Duodenal mucosa (tissue), 2 donors: ENCODE results near the gene IGFN1.

Experiments
- H3K27ac ChIP-seq: one replicate; pipeline ENCODE4 v1.7.0; 2013; ENCODE audit warnings: low read depth, low read length
- H3K27me3 ChIP-seq, 2 donors: one replicate each; pipeline ENCODE4 v1.7.0; 2013; ENCODE audit warnings: low read length in 2 of 2, control low read depth in 1 of 2; ENCODE audit not compliant: insufficient read depth in 2 of 2, control insufficient read depth in 1 of 2
- H3K36me3 ChIP-seq, 2 donors: one replicate each; pipeline ENCODE4 v1.7.0; 2013; ENCODE audit warnings: low read length in 2 of 2, control low read depth in 1 of 2; ENCODE audit not compliant: insufficient read depth in 2 of 2, control insufficient read depth in 1 of 2
- H3K4me1 ChIP-seq, 2 donors: one replicate each; pipeline ENCODE4 v1.7.0; 2013; ENCODE audit warnings: low read length in 2 of 2, control low read depth in 1 of 2; ENCODE audit not compliant: insufficient read depth in 2 of 2, control insufficient read depth in 1 of 2
- H3K4me3 ChIP-seq, 2 donors: one replicate each; pipeline ENCODE4 v1.7.0; 2013; ENCODE audit warnings: low read length in 2 of 2, low read depth in 1 of 2
- H3K9ac ChIP-seq, 2 donors: one replicate each; pipeline ENCODE4 v1.7.0; 2013; ENCODE audit warnings: low read length in 2 of 2, low read depth in 1 of 2
- H3K9me3 ChIP-seq, 2 donors: one replicate each; pipeline ENCODE4 v1.7.0; 2013; ENCODE audit warnings: low read length in 2 of 2, control low read depth in 1 of 2; ENCODE audit not compliant: control insufficient read depth in 1 of 2

IGFN1 gene

GRCh38 chr1:201222125-201222524 is 31.5 kb downstream of the IGFN1 start:
- Histone ChIP-seq H3K36me3 (no peaks in the 10 kb centered on the region), H3K9me3 (no peaks in the 10 kb centered on the region), H3K27me3 (no peaks in the 10 kb centered on the region), H3K4me1 (peaks cover 6% of the 10 kb centered on the region in 2 donors), H3K9ac (no peak overlapping the region), H3K4me3 (no peak overlapping the region), H3K27ac (no peak overlapping the region)

- peaks cover 6% of the 10 kb centered on the region in 2 donors for H3K4me1 ChIP-seq
- no peaks in the 10 kb centered on the region for H3K9me3 ChIP-seq
- H3K4me3 ChIP-seq = no peak overlapping the region
- no peak overlapping the region for H3K27ac ChIP-seq
- no peak overlapping the region for H3K9ac ChIP-seq
- H3K36me3 ChIP-seq = no peaks in the 10 kb centered on the region
- peaks cover 0 to 5% of the 10 kb centered on the region in 2 donors for H3K27me3 ChIP-seq
These were observed 33.4 kb downstream of the IGFN1 start for GRCh38 chr1:201223852-201224665.

- Histone ChIP-seq H3K9me3 (no peaks in the 10 kb centered on the region), H3K9ac (no peak overlapping the region), H3K4me3 (no peak overlapping the region), H3K36me3 (no peaks in the 10 kb centered on the region), H3K27ac (no peak overlapping the region), H3K27me3 (peaks cover 0 to 5% of the 10 kb centered on the region in 2 donors), H3K4me1 (peaks cover 6% of the 10 kb centered on the region in 2 donors)
These were observed 34.2 kb downstream of the IGFN1 start for GRCh38 chr1:201224666-201225370.

- H3K4me3 ChIP-seq = no peak overlapping the region
- H3K4me1 ChIP-seq = peaks cover 6% of the 10 kb centered on the region in 2 donors
- H3K27me3 ChIP-seq = peaks cover 0 to 5% of the 10 kb centered on the region in 2 donors
- H3K9me3 ChIP-seq = no peaks in the 10 kb centered on the region
- H3K9ac ChIP-seq = no peak overlapping the region
- H3K36me3 ChIP-seq = no peaks in the 10 kb centered on the region
- H3K27ac ChIP-seq = no peak overlapping the region
These were observed 35.5 kb downstream of the IGFN1 start for GRCh38 chr1:201226178-201226514.

- no peaks in the 10 kb centered on the region for H3K9me3 ChIP-seq
- peaks cover 6% of the 10 kb centered on the region in 2 donors for H3K4me1 ChIP-seq
- no peak overlapping the region for H3K4me3 ChIP-seq
- H3K27ac ChIP-seq = no peak overlapping the region
- H3K36me3 ChIP-seq = no peaks in the 10 kb centered on the region
- H3K27me3 ChIP-seq = peaks cover 0 to 5% of the 10 kb centered on the region in 2 donors
- no peak overlapping the region for H3K9ac ChIP-seq
These were observed 36.4 kb downstream of the IGFN1 start for GRCh38 chr1:201226859-201227488.

GRCh38 chr1:201228011-201228983 is 37.7 kb downstream of the IGFN1 start:
- no peaks in the 10 kb centered on the region for H3K9me3 ChIP-seq
- H3K9ac ChIP-seq = no peak overlapping the region
- H3K27ac ChIP-seq = no peak overlapping the region
- H3K4me3 ChIP-seq = no peak overlapping the region
- peaks cover 0 to 5% of the 10 kb centered on the region in 2 donors for H3K27me3 ChIP-seq
- H3K4me1 ChIP-seq = no peaks in the 10 kb centered on the region
- H3K36me3 ChIP-seq = no peaks in the 10 kb centered on the region

- Histone ChIP-seq H3K27me3 (peaks cover 0 to 5% of the 10 kb centered on the region in 2 donors), H3K4me3 (no peak overlapping the region), H3K9ac (no peak overlapping the region), H3K36me3 (no peaks in the 10 kb centered on the region), H3K4me1 (no peaks in the 10 kb centered on the region), H3K27ac (no peak overlapping the region), H3K9me3 (no peaks in the 10 kb centered on the region)
These were observed 38.5 kb downstream of the IGFN1 start for GRCh38 chr1:201229095-201229494.

- Histone ChIP-seq H3K4me1 (no peaks in the 10 kb centered on the region), H3K36me3 (no peaks in the 10 kb centered on the region), H3K27me3 (peaks cover 0 to 5% of the 10 kb centered on the region in 2 donors), H3K9ac (no peak overlapping the region), H3K9me3 (no peaks in the 10 kb centered on the region), H3K4me3 (no peak overlapping the region), H3K27ac (no peak overlapping the region)
These were observed 39.4 kb downstream of the IGFN1 start for GRCh38 chr1:201229771-201230635.

- Histone ChIP-seq H3K9me3 (no peaks in the 10 kb centered on the region), H3K27ac (no peak overlapping the region), H3K36me3 (no peaks in the 10 kb centered on the region), H3K9ac (no peak overlapping the region), H3K4me3 (no peak overlapping the region), H3K4me1 (no peaks in the 10 kb centered on the region), H3K27me3 (peaks cover 0 to 5% of the 10 kb centered on the region in 2 donors)
These were observed 40.1 kb downstream of the IGFN1 start for GRCh38 chr1:201230676-201231075.
